Measurements from ENCODE around the gene OS9.

The OS9 gene

GRCh38 chr12:57724003-57724935, 30.3 kb downstream of the OS9 start:
- no peak for DNase-seq

DNA sequence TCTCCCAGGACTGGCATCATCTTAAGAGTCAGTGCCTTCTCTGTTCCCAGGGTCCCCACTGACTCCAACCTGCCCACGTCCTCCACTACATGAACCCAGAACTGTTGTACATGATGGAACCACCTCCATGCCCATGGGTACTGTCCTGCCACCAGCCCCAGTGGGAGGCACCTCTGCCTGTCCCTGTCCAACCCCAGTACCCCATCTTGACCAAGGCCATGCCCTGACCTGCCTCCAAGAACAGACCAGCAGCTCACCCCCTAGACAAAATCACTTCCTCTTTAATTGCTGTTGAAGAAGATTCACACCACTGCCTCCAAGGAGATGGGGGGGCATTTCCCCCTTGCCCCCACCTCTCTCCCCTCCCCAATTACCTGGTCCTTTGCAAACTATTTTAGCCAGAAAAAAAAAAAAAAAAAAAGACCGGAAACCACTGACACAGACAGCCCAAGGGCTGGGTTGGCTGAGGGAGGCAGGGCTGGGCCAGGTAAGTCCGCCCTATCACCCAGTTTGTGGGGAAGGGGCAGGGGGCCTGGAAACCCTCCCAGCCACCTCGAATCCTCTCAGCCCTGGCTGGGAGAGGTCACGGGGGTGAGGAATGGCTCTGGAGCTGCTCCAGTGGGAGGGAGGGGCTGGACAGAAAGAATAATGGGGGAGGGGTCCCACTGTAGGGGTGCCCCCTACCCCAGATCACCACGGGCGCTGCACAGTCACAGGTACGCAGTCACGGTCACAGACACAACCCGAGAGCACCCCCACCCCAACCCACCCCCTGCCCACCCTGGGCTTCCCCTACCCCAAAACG, 31.2 kb downstream of the OS9 start:
- DNase-seq: no peak

DNA sequence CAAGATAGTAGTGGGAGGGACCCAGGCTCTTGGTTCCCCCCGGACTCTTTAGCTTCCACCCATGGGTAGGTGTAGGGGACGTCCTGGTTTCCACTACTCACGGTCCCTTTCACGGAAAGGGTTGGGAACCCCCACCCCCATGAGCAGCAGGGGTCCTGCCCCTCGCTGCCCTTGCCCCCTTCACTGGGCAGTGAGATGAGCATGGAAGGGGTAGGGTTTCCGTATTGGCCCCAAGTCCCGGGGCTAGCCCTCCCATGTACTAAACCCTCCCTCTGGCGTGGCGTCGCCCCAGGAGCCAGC, 31.9 kb downstream of the OS9 start:
- no peak for DNase-seq

DNA sequence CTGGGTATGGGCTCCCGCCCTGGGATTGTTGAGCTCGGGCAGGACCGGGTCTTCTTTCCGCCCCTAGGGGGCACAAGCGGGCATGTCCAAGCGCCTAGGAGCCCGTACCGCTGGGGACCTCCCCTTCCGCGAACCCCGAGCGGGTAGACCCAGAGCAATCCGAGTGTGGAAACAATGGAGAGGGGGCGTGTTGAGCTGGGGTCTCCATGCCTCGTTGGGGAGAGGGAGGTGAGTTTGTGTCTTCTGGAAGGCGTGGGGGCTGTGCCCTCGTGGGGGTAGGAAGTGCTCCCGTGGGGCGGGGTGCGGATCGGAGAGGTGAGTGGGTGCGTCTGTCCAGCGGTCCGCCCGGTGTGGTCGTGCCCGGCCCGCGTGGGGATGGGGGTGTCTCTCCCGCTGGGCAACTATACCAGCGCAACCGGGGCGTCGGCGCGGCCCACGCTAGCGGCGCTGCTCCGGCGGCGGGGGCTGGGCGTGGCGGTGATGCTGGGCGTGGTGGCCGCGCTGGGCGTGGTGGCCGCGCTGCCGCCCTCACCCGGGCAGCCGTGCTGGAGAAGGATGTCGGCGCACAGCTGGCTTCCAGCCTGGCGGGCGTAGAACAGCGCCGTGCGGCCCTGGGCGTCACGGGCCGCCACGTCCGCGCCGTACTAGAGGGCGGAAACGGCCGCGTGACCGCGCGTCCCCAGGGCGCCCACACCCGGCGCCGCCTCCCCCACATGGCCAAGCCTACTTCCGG, 32.4 kb downstream of the OS9 start:
- peak; percentile 83 for DNase-seq

GRCh38 chr12:57726884-57727757, 33.2 kb downstream of the OS9 start:
- no peak for DNase-seq

- no peak for DNase-seq
These were observed 33.9 kb downstream of the OS9 start for GRCh38 chr12:57727758-57728395.

GRCh38 chr12:57729321-57729844, 35.5 kb downstream of the OS9 start:
- DNase-seq: no peak

- no peak for DNase-seq
These were observed 36.6 kb downstream of the OS9 start for GRCh38 chr12:57730336-57731067.

DNA sequence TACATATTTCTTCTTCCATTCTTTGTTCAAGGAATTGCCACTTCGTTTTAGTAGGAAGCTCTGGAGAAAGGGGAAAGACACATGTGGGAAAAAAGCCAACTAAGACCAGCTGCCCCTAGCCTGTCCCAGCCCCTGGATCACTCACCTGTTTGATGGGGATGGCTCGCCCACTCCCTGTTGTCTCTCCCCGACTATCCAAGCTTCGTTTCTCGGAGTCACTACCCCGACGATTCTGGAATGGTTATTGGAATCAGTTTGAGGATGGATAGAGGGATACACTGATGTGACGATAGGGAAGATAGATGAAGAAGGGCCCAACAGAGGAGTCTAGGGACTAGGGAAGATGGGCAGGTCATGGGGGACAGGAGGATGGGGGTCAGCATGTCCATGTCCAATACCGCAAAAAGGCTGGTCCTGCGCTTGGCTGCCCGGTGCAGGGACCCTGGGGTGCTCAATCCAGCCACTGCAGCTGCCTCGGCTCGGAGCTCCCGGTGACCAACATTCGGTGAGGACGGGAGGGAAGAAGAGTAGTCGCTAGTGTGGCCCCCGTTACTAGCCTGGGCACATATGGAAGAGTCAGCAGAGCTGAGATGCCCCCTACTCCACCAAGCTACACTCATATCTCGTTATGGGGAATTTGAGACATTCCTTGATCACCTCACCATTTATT, 37.6 kb downstream of the OS9 start:
- DNase-seq: no peak

DNA sequence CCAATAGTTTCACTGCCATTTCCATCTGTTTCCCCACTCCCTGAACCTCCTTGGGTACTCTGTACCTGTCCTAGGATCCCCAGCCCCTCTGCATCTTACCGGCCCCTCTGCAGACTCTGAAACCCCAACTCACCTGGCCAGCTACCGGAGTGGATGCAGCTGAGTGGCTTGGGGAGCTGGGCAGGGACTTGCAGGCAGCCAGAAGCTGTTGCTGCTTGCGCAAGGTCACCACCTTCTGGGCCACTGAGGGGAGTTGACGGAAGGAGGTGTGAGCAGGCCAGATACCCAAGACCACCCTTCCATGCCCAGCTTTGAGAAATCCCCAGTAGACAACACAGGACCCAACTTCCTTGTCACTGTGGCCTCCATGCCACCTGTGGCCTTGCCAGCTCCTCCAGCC, 38.3 kb downstream of the OS9 start:
- DNase-seq: no peak

- no peak for DNase-seq
These were observed 39.0 kb downstream of the OS9 start for GRCh38 chr12:57732726-57733593.

- peak; percentile 12 for DNase-seq
These were observed 40.0 kb downstream of the OS9 start for GRCh38 chr12:57733928-57734327.

- no peak for DNase-seq
These were observed 40.7 kb downstream of the OS9 start for GRCh38 chr12:57734591-57734990.

- peak; percentile 84 for DNase-seq
These were observed 41.4 kb downstream of the OS9 start for GRCh38 chr12:57735198-57735855.

- peak; percentile 74 for DNase-seq
These were observed 42.2 kb downstream of the OS9 start for GRCh38 chr12:57735952-57736740.

DNA sequence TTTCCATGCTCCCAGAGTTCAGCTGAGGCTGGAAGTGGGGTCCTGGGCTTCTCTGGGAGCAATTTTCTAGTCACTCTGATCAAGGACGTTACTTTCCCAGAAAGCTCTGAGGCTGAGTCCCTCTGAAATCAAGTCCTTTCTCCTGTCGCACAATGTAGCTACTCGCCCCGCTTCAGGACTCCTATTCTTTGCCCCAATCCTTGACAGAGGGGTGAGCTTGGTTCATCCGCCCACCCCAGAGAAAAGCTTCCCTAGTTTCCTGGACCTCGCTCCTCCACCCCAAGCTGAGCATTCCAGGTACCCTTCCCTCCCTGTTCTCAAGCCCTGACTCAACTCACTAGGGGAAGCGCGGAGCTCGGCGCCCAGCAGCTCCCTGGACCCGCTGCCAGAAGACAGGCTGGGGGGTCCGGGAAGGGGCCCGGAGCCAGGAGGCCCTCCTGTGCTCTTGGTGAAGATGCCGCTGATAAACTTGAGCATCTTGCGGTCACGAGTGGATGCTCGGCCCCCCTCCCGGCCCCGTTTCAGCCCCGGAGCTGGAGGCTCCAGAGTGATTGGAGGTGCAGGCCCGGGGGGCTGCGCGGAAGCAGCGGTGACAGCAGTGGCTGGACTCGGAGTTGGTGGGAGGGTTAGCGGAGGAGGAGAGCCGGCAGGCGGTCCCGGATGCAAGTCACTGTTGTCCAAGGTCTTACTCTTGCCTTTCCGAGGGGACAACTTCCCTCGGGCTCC, 43.0 kb downstream of the OS9 start:
- no peak for DNase-seq
